H9 (cell line): ENCODE results near the gene MOGAT2. TPM values are rescaled to one million over a fixed set of nuclear protein-coding genes. Genes with fewer than 3 reads are reported as not detected.

Experiments
- DNase-seq: peaks from one replicate; pipeline ENCODE4 v3.0.0-alpha.2; 2017
- H2AFZ ChIP-seq: one replicate; pipeline ENCODE4 v1.6.1; 2013; ENCODE audit warnings: mild to moderate bottlenecking, low read length, control low read depth, moderate library complexity
- H2AK5ac ChIP-seq: 2 replicates; pipeline ENCODE4 v1.6.1; 2013; ENCODE audit warnings: low read length, control low read depth, mixed read lengths; ENCODE audit not compliant: insufficient read length
- H2BK120ac ChIP-seq: one replicate; pipeline ENCODE4 v1.6.1; 2013; ENCODE audit warnings: low read depth, mild to moderate bottlenecking, low read length, control low read depth, inconsistent platforms; ENCODE audit not compliant: poor library complexity, severe bottlenecking
- H2BK12ac ChIP-seq: 2 replicates; pipeline ENCODE4 v1.6.1; 2013; ENCODE audit warnings: low read length, control low read depth, mixed read lengths, low read depth; ENCODE audit not compliant: insufficient read length
- H2BK15ac ChIP-seq: 2 replicates; pipeline ENCODE4 v1.6.1; 2013; ENCODE audit warnings: low read depth, low read length, control low read depth
- H2BK20ac ChIP-seq: one replicate; pipeline ENCODE4 v1.6.1; 2013; ENCODE audit warnings: low read depth, mild to moderate bottlenecking, low read length, control low read depth, inconsistent platforms; ENCODE audit not compliant: poor library complexity, severe bottlenecking
- H2BK5ac ChIP-seq: 2 replicates; pipeline ENCODE4 v1.6.1; 2013; ENCODE audit warnings: low read length, control low read depth, mixed read lengths; ENCODE audit not compliant: insufficient read length
- H3K14ac ChIP-seq: 2 replicates; pipeline ENCODE4 v1.6.1; 2013; ENCODE audit warnings: low read length, control low read depth; ENCODE audit not compliant: insufficient read depth
- H3K18ac ChIP-seq: 2 replicates; pipeline ENCODE4 v1.6.1; 2013; ENCODE audit warnings: low read depth, mild to moderate bottlenecking, mixed read lengths, low read length, control low read depth; ENCODE audit not compliant: insufficient read length
- H3K23ac ChIP-seq: 2 replicates; pipeline ENCODE4 v1.6.1; 2013; ENCODE audit warnings: low read length, control low read depth, mixed read lengths, low read depth; ENCODE audit not compliant: insufficient read length
- H3K23me2 ChIP-seq: 2 replicates; pipeline ENCODE4 v1.6.1; 2013; ENCODE audit warnings: low read depth, mild to moderate bottlenecking, mixed read lengths, low read length, control low read depth; ENCODE audit not compliant: insufficient read length, poor library complexity, severe bottlenecking
- H3K27ac ChIP-seq: 2 replicates; pipeline ENCODE4 v1.5.1; 2013; ENCODE audit warnings: low read length, control low read depth, mixed read lengths, low read depth; ENCODE audit not compliant: insufficient read length
- H3K27me3 ChIP-seq: 2 replicates; pipeline ENCODE4 v1.6.1; 2013; ENCODE audit warnings: low read length, control low read depth, inconsistent platforms; ENCODE audit not compliant: insufficient read depth
- H3K4ac ChIP-seq: 2 replicates; pipeline ENCODE4 v1.6.1; 2013; ENCODE audit warnings: low read depth, mild to moderate bottlenecking, control low read depth, inconsistent platforms, low read length, moderate library complexity
- H3K4me1 ChIP-seq: 2 replicates; pipeline ENCODE4 v1.6.1; 2013; ENCODE audit warnings: low read length, control low read depth, inconsistent platforms; ENCODE audit not compliant: insufficient read depth
- H3K4me2 ChIP-seq: 2 replicates; pipeline ENCODE4 v1.6.1; 2013; ENCODE audit warnings: low read length, control low read depth, mixed read lengths; ENCODE audit not compliant: insufficient read length, insufficient read depth
- H3K56ac ChIP-seq: 2 replicates; pipeline ENCODE4 v1.6.1; 2013; ENCODE audit warnings: low read depth, mild to moderate bottlenecking, mixed read lengths, low read length, control low read depth; ENCODE audit not compliant: insufficient read length
- H3K79me1 ChIP-seq: 2 replicates; pipeline ENCODE4 v1.6.1; 2013; ENCODE audit warnings: low read depth, mild to moderate bottlenecking, moderate library complexity, low read length, control low read depth, inconsistent platforms; ENCODE audit not compliant: insufficient read depth, poor library complexity, severe bottlenecking
- H3K79me2 ChIP-seq: 2 replicates; pipeline ENCODE4 v1.6.1; 2013; ENCODE audit warnings: low read length, control low read depth, inconsistent platforms; ENCODE audit not compliant: insufficient read depth
- H3K9ac ChIP-seq: 2 replicates; pipeline ENCODE4 v1.6.1; 2013; ENCODE audit warnings: low read length, control low read depth, mixed read lengths; ENCODE audit not compliant: insufficient read length; ENCODE audit errors: extremely low read depth
- H3K9me3 ChIP-seq: one replicate; pipeline ENCODE4 v1.6.1; 2013; ENCODE audit warnings: low read depth, low read length, inconsistent platforms; ENCODE audit not compliant: control insufficient read depth
- H3T11ph ChIP-seq: one replicate; pipeline ENCODE4 v1.6.1; 2013; ENCODE audit warnings: mild to moderate bottlenecking, low read length, control low read depth, inconsistent platforms
- H4K20me1 ChIP-seq: one replicate; pipeline ENCODE4 v1.6.1; 2013; ENCODE audit not compliant: control insufficient read depth, insufficient read length, insufficient read depth
- H4K5ac ChIP-seq: 2 replicates; pipeline ENCODE4 v1.6.1; 2013; ENCODE audit warnings: low read depth, mild to moderate bottlenecking, mixed read lengths, low read length, control low read depth; ENCODE audit not compliant: insufficient read length
- H4K8ac ChIP-seq: replicated peaks from 2 replicates; pipeline ENCODE4 v1.6.1; 2013; ENCODE audit warnings: low read length, control low read depth, mixed read lengths, low read depth; ENCODE audit not compliant: insufficient read length
- H4K91ac ChIP-seq: 2 replicates; pipeline ENCODE4 v1.6.1; 2013; ENCODE audit warnings: low read depth, mild to moderate bottlenecking, moderate library complexity, mixed read lengths, low read length, control low read depth; ENCODE audit not compliant: insufficient read length
- H3K27ac Mint-ChIP-seq, 3 experiments: 2 replicates in 2 of 3; 3 replicates in 1 of 3; pipeline ENCODE4 v1.8.0; 2020 to 2021; ENCODE audit warnings: mixed read lengths in 3 of 3, mild to moderate bottlenecking in 1 of 3, moderate library complexity in 1 of 3
- H3K27me3 Mint-ChIP-seq: 2 replicates; pipeline ENCODE4 v1.8.0; 2021; ENCODE audit warnings: low read depth, mild to moderate bottlenecking, moderate library complexity, mixed read lengths
- H3K36me3 Mint-ChIP-seq, 3 experiments: 2 replicates in 2 of 3; 3 replicates in 1 of 3; pipeline ENCODE4 v1.8.0; 2020 to 2021; ENCODE audit warnings: low read depth in 3 of 3, mixed read lengths in 3 of 3; ENCODE audit not compliant: insufficient read depth in 1 of 3
- H3K4me1 Mint-ChIP-seq, 2 experiments: 2 replicates each; pipeline ENCODE4 v1.8.0; 2020; ENCODE audit warnings: mixed read lengths in 2 of 2
- H3K4me3 Mint-ChIP-seq, 2 experiments: 2 replicates in 1 of 2; 3 replicates in 1 of 2; pipeline ENCODE4 v1.8.0; 2020 to 2021; ENCODE audit warnings: mild to moderate bottlenecking in 2 of 2, mixed read lengths in 2 of 2, moderate library complexity in 1 of 2
- H3K9me3 Mint-ChIP-seq, 2 experiments: 2 replicates in 1 of 2; 3 replicates in 1 of 2; pipeline ENCODE4 v1.8.0; 2020; ENCODE audit warnings: mild to moderate bottlenecking in 2 of 2, mixed read lengths in 2 of 2, moderate library complexity in 1 of 2
- WGBS: extraction: QIAGEN DNeasy Blood & Tissue Kit; methylation state at CpG from one replicate; pipeline ENCODE4 v1.1.7; 2013; ENCODE audit warnings: missing lambda C conversion rate, low lambda C conversion rate, mixed read lengths; ENCODE audit not compliant: insufficient read length; ENCODE audit errors: extremely low coverage; 5-methylcytosine and 5-hydroxymethylcytosine counted together
- total RNA-seq: library from RNA; stranded (reverse); gene quantifications from 2 replicates; pipeline ENCODE4 v1.2.1, GENCODE V29; 2021
- TF ChIP-seq, protein P1 (sequence below): fragments of 200-600 bp; sonication (generic); conservative IDR thresholded peaks from 3 replicates; pipeline ENCODE4 v1.8.0; 2021; ENCODE audit warnings: antibody characterized with exemption, mild to moderate bottlenecking

MOGAT2 gene
- total RNA-seq, 1 experiment from 2014 or later, result not detected

GRCh38 chr11:75768909-75769771, 51.5 kb downstream of the MOGAT2 start:
- H4K91ac ChIP-seq, result no peak overlapping the region
- H4K8ac ChIP-seq, result no peak overlapping the region
- peaks cover 0 to 7% of the 10 kb centered on the region in 2 experiments; a peak in 2 of 5 replicates for H3K9me3 Mint-ChIP-seq
- H3K4me3 Mint-ChIP-seq, result peak overlapping the region; percentile 46 to 75
- no peaks in the 10 kb centered on the region for H3K9me3 ChIP-seq
- TF ChIP-seq, protein P1, sequence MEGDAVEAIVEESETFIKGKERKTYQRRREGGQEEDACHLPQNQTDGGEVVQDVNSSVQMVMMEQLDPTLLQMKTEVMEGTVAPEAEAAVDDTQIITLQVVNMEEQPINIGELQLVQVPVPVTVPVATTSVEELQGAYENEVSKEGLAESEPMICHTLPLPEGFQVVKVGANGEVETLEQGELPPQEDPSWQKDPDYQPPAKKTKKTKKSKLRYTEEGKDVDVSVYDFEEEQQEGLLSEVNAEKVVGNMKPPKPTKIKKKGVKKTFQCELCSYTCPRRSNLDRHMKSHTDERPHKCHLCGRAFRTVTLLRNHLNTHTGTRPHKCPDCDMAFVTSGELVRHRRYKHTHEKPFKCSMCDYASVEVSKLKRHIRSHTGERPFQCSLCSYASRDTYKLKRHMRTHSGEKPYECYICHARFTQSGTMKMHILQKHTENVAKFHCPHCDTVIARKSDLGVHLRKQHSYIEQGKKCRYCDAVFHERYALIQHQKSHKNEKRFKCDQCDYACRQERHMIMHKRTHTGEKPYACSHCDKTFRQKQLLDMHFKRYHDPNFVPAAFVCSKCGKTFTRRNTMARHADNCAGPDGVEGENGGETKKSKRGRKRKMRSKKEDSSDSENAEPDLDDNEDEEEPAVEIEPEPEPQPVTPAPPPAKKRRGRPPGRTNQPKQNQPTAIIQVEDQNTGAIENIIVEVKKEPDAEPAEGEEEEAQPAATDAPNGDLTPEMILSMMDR, result no peak; the same call in 2 of the 3 replicates
- no peak overlapping the region for H2BK120ac ChIP-seq
- H3K9ac ChIP-seq, result no peak overlapping the region
- H3K14ac ChIP-seq, result peak overlapping the region; percentile 12; the same call in 1 of the 2 replicates
- H3K27me3 ChIP-seq, result peaks cover 17% of the 10 kb centered on the region; the same call in 1 of the 2 replicates
- no peak overlapping the region for H3K56ac ChIP-seq
- no peak overlapping the region for H3K18ac ChIP-seq
- peak; percentile 39 for DNase-seq
- H3K4me2 ChIP-seq, result peak overlapping the region; percentile 72
- H2BK5ac ChIP-seq, result no peak overlapping the region
- H2AK5ac ChIP-seq, result no peak overlapping the region
- H3K79me2 ChIP-seq, result no peaks in the 10 kb centered on the region
- no peaks in the 10 kb centered on the region; a peak in 1 of 7 replicates for H3K36me3 Mint-ChIP-seq
- no peak overlapping the region for H3K27ac ChIP-seq
- H3K79me1 ChIP-seq, result no peaks in the 10 kb centered on the region
- H3K27ac Mint-ChIP-seq, result peak overlapping the region in 1 of 3 experiments; percentile 11; a peak in 1 of 7 replicates
- WGBS, result no CpG with 5 or more reads among the region's 46 CpGs
- no peak overlapping the region for H3T11ph ChIP-seq
- H2BK20ac ChIP-seq, result no peak overlapping the region
- no peaks in the 10 kb centered on the region for H4K20me1 ChIP-seq
- H3K23me2 ChIP-seq, result peaks cover 3% of the 10 kb centered on the region
- no peak overlapping the region for H2BK15ac ChIP-seq
- H4K5ac ChIP-seq, result no peak overlapping the region
- H3K4me1 Mint-ChIP-seq, result peaks cover 26 to 29% of the 10 kb centered on the region in 2 experiments
- H3K4ac ChIP-seq, result no peak overlapping the region
- H2BK12ac ChIP-seq, result no peak overlapping the region
- peaks cover 90% of the 10 kb centered on the region for H3K27me3 Mint-ChIP-seq
- no peak overlapping the region for H3K23ac ChIP-seq
- no peaks in the 10 kb centered on the region for H3K4me1 ChIP-seq
- no peak overlapping the region for H2AFZ ChIP-seq
